ENCODE results near the gene SH3RF2.

The SH3RF2 gene

GRCh38 chr5:146032911-146033310 is 96.5 kb downstream of the SH3RF2 start:
- TF ChIP-seq AEBP2 (tag by site-specific recombination; IDR thresholded peaks at IDR 0.05; ENCODE audit: borderline replicate concordance) (no peak), ZNF248 (tag by site-specific recombination; IDR thresholded peaks at IDR 0.05) (no peak), ZNF548 (tag by site-specific recombination; IDR thresholded peaks at IDR 0.05) (no peak), ZNF600 (tag by site-specific recombination; IDR thresholded peaks at IDR 0.05) (no peak), ZNF473 (tag by site-specific recombination; IDR thresholded peaks at IDR 0.05) (no peak), ZNF266 (tag by site-specific recombination; IDR thresholded peaks at IDR 0.05; ENCODE audit: low read depth) (no peak), SP7 (tag by site-specific recombination; IDR thresholded peaks at IDR 0.05) (no peak), ZNF138 (tag by site-specific recombination; IDR thresholded peaks at IDR 0.05; ENCODE audit: borderline replicate concordance) (no peak), KLF9 (tag by site-specific recombination; IDR thresholded peaks at IDR 0.05; ENCODE audit: low read depth) (no peak), ZNF701 (tag by site-specific recombination; IDR thresholded peaks at IDR 0.05) (no peak), ZNF223 (tag by site-specific recombination; IDR thresholded peaks at IDR 0.05) (no peak), ZNF621 (tag by site-specific recombination; IDR thresholded peaks at IDR 0.05) (no peak), ZNF521 (tag by site-specific recombination; IDR thresholded peaks at IDR 0.05) (no peak), SCRT2 (tag by site-specific recombination; IDR thresholded peaks at IDR 0.05) (no peak), ZNF155 (tag by site-specific recombination; IDR thresholded peaks at IDR 0.05) (no peak), PRDM6 (tag by site-specific recombination; IDR thresholded peaks at IDR 0.05) (no peak), TRIM28 (IDR thresholded peaks at IDR 0.05; ENCODE audit: borderline replicate concordance, low read length) (no peak), ZFP69B (tag by site-specific recombination; IDR thresholded peaks at IDR 0.05) (no peak), ZNF366 (tag by site-specific recombination; conservative IDR thresholded peaks at IDR 0.05) (no peak)
- H3K36me3 ChIP-seq (ENCODE audit: control insufficient read depth in 2 of 2, insufficient read depth in 1 of 2, low read length in 2 of 2): no peaks in the 10 kb centered on the region
- H3K9me3 ChIP-seq (ENCODE audit: control insufficient read depth, insufficient read depth, low read depth, low read length): no peaks in the 10 kb centered on the region
- ChIA-PET CTCF (interaction anchor here (0.9 to 2.1 kb wide), 2 partner anchors 8 to 10 kb away, joined by 3 to 17 read pairs; no protein-coding TSS in a partner anchor), POLR2A (no interaction called here)
- H3K27ac ChIP-seq (ENCODE audit: extremely low read depth, low read depth, low read length): no peak overlapping the region
- H3K4me1 ChIP-seq (ENCODE audit: control insufficient read depth, insufficient read depth, low read length): no peaks in the 10 kb centered on the region
- H3K4me3 ChIP-seq (ENCODE audit: low read depth, low read length): no peak overlapping the region

GRCh38 chr5:146034127-146034526 is 97.7 kb downstream of the SH3RF2 start:
- no peaks in the 10 kb centered on the region for H3K4me1 ChIP-seq (ENCODE audit: control insufficient read depth, insufficient read depth, low read length)
- ChIA-PET POLR2A (no interaction called here), CTCF (no interaction called here)
- H3K9me3 ChIP-seq (ENCODE audit: control insufficient read depth, insufficient read depth, low read depth, low read length): no peaks in the 10 kb centered on the region
- TF ChIP-seq ZNF16 (tag by site-specific recombination; IDR thresholded peaks at IDR 0.05; ENCODE audit: low read depth) (no peak), KLF7 (tag by site-specific recombination; IDR thresholded peaks at IDR 0.05; ENCODE audit: borderline replicate concordance) (no peak), ZNF777 (tag by site-specific recombination; IDR thresholded peaks at IDR 0.05; ENCODE audit: borderline replicate concordance) (no peak), ZNF354C (tag by site-specific recombination; IDR thresholded peaks at IDR 0.05; ENCODE audit: borderline replicate concordance, low read depth) (no peak), ZNF600 (tag by site-specific recombination; IDR thresholded peaks at IDR 0.05) (no peak), ZNF292 (tag by site-specific recombination; IDR thresholded peaks at IDR 0.05; ENCODE audit: borderline replicate concordance, low read depth) (no peak), REPIN1 (tag by site-specific recombination; IDR thresholded peaks at IDR 0.05; ENCODE audit: low read depth) (no peak), ZNF473 (tag by site-specific recombination; IDR thresholded peaks at IDR 0.05) (no peak), ZNF664 (tag by site-specific recombination; IDR thresholded peaks at IDR 0.05) (no peak), ZNF837 (tag by site-specific recombination; IDR thresholded peaks at IDR 0.05) (no peak), ZNF785 (tag by site-specific recombination; IDR thresholded peaks at IDR 0.05) (no peak), PBX3 (CRISPR knock-in tag; IDR thresholded peaks at IDR 0.05) (no peak), ZNF76 (tag by site-specific recombination; IDR thresholded peaks at IDR 0.05; ENCODE audit: borderline replicate concordance, low read depth) (no peak), ZFP3 (tag by site-specific recombination; IDR thresholded peaks at IDR 0.05; ENCODE audit: low read depth) (no peak), ZNF48 (tag by site-specific recombination; IDR thresholded peaks at IDR 0.05) (no peak), ZNF677 (tag by site-specific recombination; IDR thresholded peaks at IDR 0.05) (no peak), ZNF350 (tag by site-specific recombination; IDR thresholded peaks at IDR 0.05) (no peak), ZNF138 (tag by site-specific recombination; IDR thresholded peaks at IDR 0.05; ENCODE audit: borderline replicate concordance) (no peak)
- no peak overlapping the region for H3K4me3 ChIP-seq (ENCODE audit: low read depth, low read length)
- H3K27ac ChIP-seq (ENCODE audit: extremely low read depth, low read depth, low read length): no peak overlapping the region
- H3K36me3 ChIP-seq (ENCODE audit: control insufficient read depth in 2 of 2, insufficient read depth in 1 of 2, low read length in 2 of 2): no peaks in the 10 kb centered on the region

All from HEK293 (cell line).